Karpas-422 (cell line): ENCODE measurements around the gene MSI1. TPM values are rescaled to one million over a fixed set of nuclear protein-coding genes. Genes with fewer than 3 reads are reported as not detected.

ENCODE experiments used
- DNase-seq: peaks from one replicate; pipeline ENCODE4 v3.0.0-alpha.2; 2015
- H2AFZ ChIP-seq: fragments of 200-600 bp; sonication (generic); 2 replicates; pipeline ENCODE4 v1.6.1; 2014; ENCODE audit warnings: antibody characterized with exemption, low read length, mixed read lengths
- H3K27ac ChIP-seq: fragments of 200-600 bp; sonication (generic); 2 replicates; pipeline ENCODE4 v1.5.1; 2014; ENCODE audit warnings: mild to moderate bottlenecking, low read length, moderate library complexity
- H3K27me3 ChIP-seq: fragments of 200-600 bp; sonication (generic); 2 replicates; pipeline ENCODE4 v1.6.1; 2014; ENCODE audit warnings: low read length, mixed read lengths
- H3K36me3 ChIP-seq: fragments of 200-600 bp; sonication (generic); 2 replicates; pipeline ENCODE4 v1.6.1; 2014; ENCODE audit warnings: low read length, mixed read lengths; ENCODE audit not compliant: insufficient read depth
- H3K4me1 ChIP-seq: fragments of 200-600 bp; sonication (generic); 2 replicates; pipeline ENCODE4 v1.6.1; 2014; ENCODE audit warnings: mild to moderate bottlenecking, low read length, mixed read lengths
- H3K4me2 ChIP-seq: fragments of 200-600 bp; sonication (generic); 2 replicates; pipeline ENCODE4 v1.6.1; 2014; ENCODE audit warnings: low read length, low read depth, mild to moderate bottlenecking; ENCODE audit not compliant: poor library complexity, severe bottlenecking
- H3K4me3 ChIP-seq: fragments of 200-600 bp; sonication (generic); 2 replicates; pipeline ENCODE4 v1.5.1; 2014; ENCODE audit warnings: mild to moderate bottlenecking, antibody characterized with exemption, low read length, mixed read lengths
- H3K79me2 ChIP-seq: fragments of 200-600 bp; sonication (generic); 2 replicates; pipeline ENCODE4 v1.6.1; 2014; ENCODE audit warnings: mild to moderate bottlenecking, low read length, mixed read lengths
- H3K9ac ChIP-seq: fragments of 200-600 bp; sonication (generic); 2 replicates; pipeline ENCODE4 v1.6.0; 2014; ENCODE audit warnings: low read length
- H3K9me2 ChIP-seq: fragments of 200-600 bp; sonication (generic), shearing (Covaris generic); replicated peaks from 2 replicates; pipeline ENCODE4 v1.6.0; 2014; ENCODE audit warnings: mild to moderate bottlenecking, low read length, moderate library complexity; ENCODE audit not compliant: insufficient read depth
- H3K9me3 ChIP-seq: fragments of 300-700, 200-600 bp; sonication (generic); 2 replicates; pipeline ENCODE4 v1.6.1; 2014; ENCODE audit warnings: low read length, mixed read lengths
- H4K20me1 ChIP-seq: fragments of 200-600 bp; sonication (generic); 2 replicates; pipeline ENCODE4 v1.6.1; 2014; ENCODE audit warnings: mild to moderate bottlenecking, antibody characterized with exemption, low read length, low read depth; ENCODE audit not compliant: insufficient read depth
- total RNA-seq: library from RNA; depleted of rRNA; stranded (reverse); fragments of >200 nt; shearing (Covaris generic); gene quantifications from 2 replicates; pipeline ENCODE4 v1.2.3, GENCODE V29; 2014; ENCODE audit warnings: low replicate concordance

The MSI1 gene
- total RNA-seq, 1 experiment from 2014 or later: not detected

DNA sequence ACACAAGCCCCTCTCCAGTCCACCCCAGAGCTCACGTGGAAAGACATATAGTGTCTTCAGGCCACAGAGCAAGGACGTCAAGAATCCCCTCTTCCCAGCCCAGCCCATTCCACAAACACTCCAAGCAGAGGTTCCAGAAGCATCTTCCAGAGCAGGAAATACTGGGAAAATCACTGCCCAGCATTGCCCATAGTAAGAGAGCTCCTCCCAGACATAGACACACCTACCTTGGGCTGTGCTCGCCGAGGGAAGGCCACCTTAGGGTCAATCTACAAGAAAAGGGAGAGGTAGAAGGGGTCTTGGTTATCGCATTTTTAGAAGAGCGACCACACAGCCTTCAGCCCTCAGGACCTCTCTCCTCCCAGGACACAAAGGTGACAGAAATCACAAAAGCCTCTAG lies 4.5 kb downstream of the MSI1 start:
- H3K27me3 ChIP-seq: no peaks in the 10 kb centered on the region
- no peak overlapping the region for H3K4me3 ChIP-seq
- H3K9me3 ChIP-seq: no peaks in the 10 kb centered on the region
- H3K27ac ChIP-seq: no peak overlapping the region
- H4K20me1 ChIP-seq: no peaks in the 10 kb centered on the region
- DNase-seq: no peak
- H2AFZ ChIP-seq: no peak overlapping the region
- no peak overlapping the region for H3K9ac ChIP-seq
- no peaks in the 10 kb centered on the region for H3K9me2 ChIP-seq
- H3K79me2 ChIP-seq: no peaks in the 10 kb centered on the region
- H3K36me3 ChIP-seq: no peaks in the 10 kb centered on the region
- no peak overlapping the region for H3K4me2 ChIP-seq
- no peaks in the 10 kb centered on the region for H3K4me1 ChIP-seq

DNA sequence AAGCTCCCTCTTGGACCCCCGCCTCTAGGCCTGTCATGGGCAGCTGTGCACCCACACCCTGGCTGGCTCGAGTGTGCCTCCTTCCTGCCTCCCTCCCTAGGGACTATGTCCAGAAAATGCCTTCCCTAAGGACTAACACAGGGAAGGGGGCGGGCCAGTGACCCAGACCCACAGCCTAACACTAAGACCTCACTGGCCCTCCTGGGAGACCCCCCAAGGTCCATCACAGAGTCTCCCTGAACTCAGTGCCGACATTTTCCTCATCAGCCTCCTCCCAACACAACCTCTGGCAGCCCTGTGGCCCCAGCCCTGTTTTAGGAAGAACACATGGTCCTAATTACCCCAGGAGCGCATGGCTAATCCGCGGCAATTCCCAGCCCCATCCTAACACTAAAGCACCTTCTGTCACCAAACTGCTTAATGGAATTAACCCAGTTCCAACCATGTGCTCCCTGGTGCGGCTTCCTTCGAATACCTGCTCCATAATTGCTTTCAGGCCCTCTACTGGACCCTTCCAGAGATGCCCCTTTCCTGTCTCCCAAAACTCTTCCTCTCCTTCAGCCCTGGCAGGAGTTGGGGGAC lies 5.6 kb downstream of the MSI1 start:
- H3K4me3 ChIP-seq: no peak overlapping the region
- H3K27me3 ChIP-seq: no peaks in the 10 kb centered on the region
- H3K9me2 ChIP-seq: no peaks in the 10 kb centered on the region
- no peak overlapping the region for H3K9ac ChIP-seq
- no peak overlapping the region for H3K4me2 ChIP-seq
- H3K9me3 ChIP-seq: no peaks in the 10 kb centered on the region
- no peaks in the 10 kb centered on the region for H4K20me1 ChIP-seq
- no peaks in the 10 kb centered on the region for H3K36me3 ChIP-seq
- H3K27ac ChIP-seq: no peak overlapping the region
- no peaks in the 10 kb centered on the region for H3K79me2 ChIP-seq
- no peak for DNase-seq
- H3K4me1 ChIP-seq: no peaks in the 10 kb centered on the region
- no peak overlapping the region for H2AFZ ChIP-seq

DNA sequence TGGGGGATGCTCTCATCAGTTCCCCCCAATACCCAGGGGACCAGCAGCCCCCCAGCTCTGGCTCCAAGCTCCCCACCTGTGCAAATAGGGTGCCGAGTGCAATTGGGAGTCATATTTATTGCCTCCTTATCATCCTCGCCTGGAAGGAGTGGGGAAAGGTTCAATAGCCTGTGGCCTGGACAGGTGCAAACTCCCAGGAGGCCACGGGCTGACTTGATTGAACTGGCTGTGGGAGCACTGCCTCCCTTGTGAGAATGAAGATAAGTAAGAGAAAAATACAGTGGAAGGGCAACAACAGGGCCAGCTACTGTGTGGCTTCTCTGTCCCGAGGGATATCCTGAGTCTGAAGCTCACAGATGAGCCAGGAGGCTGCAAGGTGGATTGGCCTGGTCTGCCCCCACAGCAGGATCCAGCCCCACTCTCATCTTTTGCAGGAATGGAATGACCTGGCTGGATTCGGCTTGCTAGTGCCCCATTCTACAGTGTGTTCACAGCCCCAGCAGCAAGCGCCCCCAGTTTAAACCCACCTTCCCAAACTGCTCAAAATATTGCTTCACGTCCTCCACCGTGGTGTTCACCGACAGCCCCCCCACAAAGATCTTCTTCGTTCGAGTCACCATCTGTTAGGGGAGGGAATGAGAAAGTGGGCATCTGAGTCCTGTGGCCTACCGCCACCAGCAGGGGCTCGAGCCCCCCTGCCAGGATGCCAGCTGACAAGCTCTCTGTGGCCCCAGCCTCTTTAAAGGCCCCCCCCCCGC lies 6.3 kb downstream of the MSI1 start:
- Histone ChIP-seq H3K9me3 (no peaks in the 10 kb centered on the region), H3K4me2 (no peak overlapping the region), H2AFZ (no peak overlapping the region), H3K4me3 (no peak overlapping the region), H3K9ac (no peak overlapping the region), H3K27ac (no peak overlapping the region), H3K4me1 (no peaks in the 10 kb centered on the region), H3K79me2 (no peaks in the 10 kb centered on the region), H3K9me2 (no peaks in the 10 kb centered on the region), H3K27me3 (no peaks in the 10 kb centered on the region), H4K20me1 (no peaks in the 10 kb centered on the region), H3K36me3 (no peaks in the 10 kb centered on the region)
- no peak for DNase-seq

DNA sequence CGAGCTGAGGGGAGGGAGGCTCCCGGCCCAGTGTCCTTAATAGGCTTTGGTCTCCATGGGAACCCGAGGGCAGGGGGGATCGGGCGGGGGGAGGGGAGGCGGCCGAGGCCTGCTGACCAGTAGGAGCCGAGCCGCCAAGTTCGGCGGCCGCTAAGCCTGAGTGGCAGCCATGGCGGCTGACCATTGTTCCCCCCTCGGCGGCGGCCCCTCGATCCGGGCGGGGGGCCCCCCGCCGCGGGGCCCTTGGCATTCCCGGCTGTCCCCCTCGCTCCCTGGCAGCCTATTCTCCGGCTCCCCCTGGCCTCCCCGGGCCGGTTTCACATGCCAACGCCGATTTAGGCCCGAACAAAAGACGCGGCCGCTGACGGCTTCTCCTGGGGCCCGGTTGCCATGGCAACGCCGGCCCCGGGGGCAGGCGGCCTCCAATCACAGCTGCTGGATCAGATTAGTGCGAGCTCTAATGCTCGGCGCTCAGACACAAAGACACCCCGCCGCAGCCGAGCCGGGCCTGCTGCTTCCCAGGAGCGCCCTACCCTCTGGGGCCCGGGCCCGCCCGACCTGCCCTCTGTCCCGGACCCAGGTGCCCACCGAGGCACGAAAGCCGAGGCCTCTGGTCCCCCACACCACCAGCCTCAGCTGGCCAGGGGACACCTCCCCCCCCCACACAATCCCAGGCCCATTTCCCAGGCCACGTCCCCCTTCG lies 7.3 kb downstream of the MSI1 start:
- H4K20me1 ChIP-seq: no peaks in the 10 kb centered on the region
- DNase-seq: no peak
- no peak overlapping the region for H3K4me2 ChIP-seq
- H3K79me2 ChIP-seq: no peaks in the 10 kb centered on the region
- no peaks in the 10 kb centered on the region for H3K9me2 ChIP-seq
- H3K9me3 ChIP-seq: no peaks in the 10 kb centered on the region
- no peaks in the 10 kb centered on the region for H3K4me1 ChIP-seq
- no peak overlapping the region for H3K9ac ChIP-seq
- H3K36me3 ChIP-seq: no peaks in the 10 kb centered on the region
- H3K27me3 ChIP-seq: no peaks in the 10 kb centered on the region
- H3K4me3 ChIP-seq: no peak overlapping the region
- no peak overlapping the region for H3K27ac ChIP-seq
- no peak overlapping the region for H2AFZ ChIP-seq

DNA sequence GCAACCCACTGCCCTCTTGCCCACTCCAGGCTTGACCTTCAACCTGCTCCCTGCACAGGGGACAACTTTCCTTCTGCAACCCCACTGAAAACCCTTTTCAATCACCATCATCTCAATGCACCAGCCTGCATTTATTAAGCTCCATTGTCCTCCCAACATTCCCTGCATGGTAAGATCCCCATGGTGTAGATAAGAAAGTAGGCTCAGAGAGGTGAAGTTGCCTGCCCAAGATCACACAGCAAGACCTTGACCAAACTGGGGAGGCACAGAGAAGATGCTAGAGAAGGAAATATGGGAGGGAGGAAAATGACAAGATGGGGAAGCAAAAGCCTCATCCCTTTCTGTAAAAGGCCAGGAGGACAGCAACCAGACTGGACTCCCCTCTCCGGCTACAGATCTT lies 9.8 kb downstream of the MSI1 start:
- no peak overlapping the region for H3K4me3 ChIP-seq
- H3K9me3 ChIP-seq: no peaks in the 10 kb centered on the region
- H3K27me3 ChIP-seq: no peaks in the 10 kb centered on the region

DNA sequence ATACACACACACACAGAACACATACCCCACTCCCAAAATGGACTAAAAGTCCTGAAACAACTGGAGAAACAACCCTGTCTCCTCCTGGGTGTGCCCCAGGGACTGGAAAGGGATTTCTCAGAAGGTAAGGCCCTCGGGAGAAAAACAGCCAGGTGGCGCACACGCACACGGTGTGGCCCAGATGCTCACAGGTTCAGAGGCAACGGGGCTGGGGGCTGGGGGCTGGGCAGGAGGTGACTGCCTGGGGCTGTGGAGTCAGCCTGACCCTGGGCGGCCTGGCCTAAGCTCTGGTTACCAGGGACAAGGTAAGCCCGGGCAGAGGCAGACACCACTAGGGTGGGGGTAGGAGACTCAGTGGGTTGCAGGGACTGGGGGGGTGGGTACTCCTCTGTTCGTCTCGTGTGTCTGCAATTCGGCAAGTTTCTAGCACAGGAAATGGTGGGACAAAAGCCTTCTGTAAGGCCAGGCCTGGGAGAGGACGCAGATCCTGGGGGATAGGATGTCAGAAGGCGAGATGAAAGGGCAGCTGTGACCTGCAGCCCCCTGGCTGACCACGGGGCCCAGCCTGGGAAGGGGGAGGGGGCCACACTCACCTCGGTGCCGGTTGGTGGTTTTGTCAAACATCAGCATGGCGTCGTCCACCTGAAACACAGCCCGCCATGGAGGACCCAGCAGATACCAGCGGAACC lies 10.4 kb downstream of the MSI1 start:
- no peaks in the 10 kb centered on the region for H3K79me2 ChIP-seq
- H2AFZ ChIP-seq: no peak overlapping the region
- no peaks in the 10 kb centered on the region for H3K4me1 ChIP-seq
- H3K9ac ChIP-seq: no peak overlapping the region
- no peaks in the 10 kb centered on the region for H3K27me3 ChIP-seq
- no peak for DNase-seq
- H3K4me2 ChIP-seq: no peak overlapping the region
- no peak overlapping the region for H3K4me3 ChIP-seq
- H3K9me3 ChIP-seq: no peaks in the 10 kb centered on the region
- no peaks in the 10 kb centered on the region for H4K20me1 ChIP-seq
- H3K36me3 ChIP-seq: no peaks in the 10 kb centered on the region
- H3K27ac ChIP-seq: no peak overlapping the region
- H3K9me2 ChIP-seq: no peaks in the 10 kb centered on the region

More for the DNA sequence above, 9.8 kb downstream of the MSI1 start:
- Histone ChIP-seq H4K20me1 (no peaks in the 10 kb centered on the region), H3K79me2 (no peaks in the 10 kb centered on the region), H3K27ac (no peak overlapping the region), H3K36me3 (no peaks in the 10 kb centered on the region), H2AFZ (no peak overlapping the region), H3K9ac (no peak overlapping the region), H3K9me2 (no peaks in the 10 kb centered on the region), H3K4me2 (no peak overlapping the region), H3K4me1 (no peaks in the 10 kb centered on the region)
- DNase-seq: no peak

DNA sequence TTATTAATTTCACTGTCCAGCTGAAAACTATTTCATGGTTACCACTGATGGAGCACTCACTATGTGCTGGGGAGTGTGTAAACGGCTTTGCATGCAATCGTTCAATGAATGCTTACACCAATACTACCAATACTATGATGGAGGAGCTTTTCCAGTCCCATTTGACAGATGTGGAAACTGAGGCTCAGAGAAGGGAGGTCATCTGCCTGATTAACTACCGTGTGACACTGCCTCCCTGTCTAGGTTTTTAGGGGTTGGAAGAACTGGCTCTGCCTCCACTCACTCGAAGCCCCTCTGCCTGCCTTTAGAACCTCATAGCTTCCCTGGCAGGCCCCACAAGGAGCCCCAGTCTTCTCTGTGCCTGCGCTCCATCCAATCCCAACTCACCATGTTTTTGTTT lies 11.9 kb downstream of the MSI1 start:
- no peaks in the 10 kb centered on the region for H3K9me3 ChIP-seq
- H3K4me1 ChIP-seq: no peaks in the 10 kb centered on the region
- H4K20me1 ChIP-seq: no peaks in the 10 kb centered on the region
- H3K27ac ChIP-seq: no peak overlapping the region
- no peaks in the 10 kb centered on the region for H3K36me3 ChIP-seq
- no peak overlapping the region for H2AFZ ChIP-seq
- no peak overlapping the region for H3K9ac ChIP-seq
- H3K4me2 ChIP-seq: no peak overlapping the region
- no peak for DNase-seq
- no peaks in the 10 kb centered on the region for H3K27me3 ChIP-seq
- H3K9me2 ChIP-seq: no peaks in the 10 kb centered on the region
- H3K4me3 ChIP-seq: no peak overlapping the region
- H3K79me2 ChIP-seq: no peaks in the 10 kb centered on the region

DNA sequence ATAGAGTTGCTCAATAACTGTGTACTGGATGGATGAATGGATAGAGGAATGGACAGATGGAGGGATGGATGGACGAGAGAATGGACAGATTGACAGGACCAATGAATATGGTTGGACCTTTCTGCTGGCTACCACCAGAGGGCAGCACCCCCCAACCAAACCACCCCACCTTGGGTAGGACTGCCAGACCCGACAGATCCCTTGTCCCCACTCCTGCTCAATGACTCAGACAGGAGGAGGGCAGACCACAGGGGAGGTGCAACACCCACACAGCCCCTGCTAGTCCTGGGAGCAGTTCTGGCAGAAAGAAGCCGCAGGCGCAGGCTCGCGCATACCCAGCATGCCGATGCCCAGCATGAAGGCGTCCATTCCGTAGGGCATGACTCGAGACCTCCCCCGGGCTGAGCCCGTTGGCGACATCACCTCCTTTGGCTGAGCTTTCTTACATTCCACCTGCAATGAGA lies 12.4 kb downstream of the MSI1 start:
- Histone ChIP-seq H3K4me2 (no peak overlapping the region), H3K36me3 (no peaks in the 10 kb centered on the region), H3K4me3 (no peak overlapping the region), H2AFZ (no peak overlapping the region), H3K9me2 (no peaks in the 10 kb centered on the region), H3K9me3 (no peaks in the 10 kb centered on the region), H3K4me1 (no peaks in the 10 kb centered on the region), H3K79me2 (no peaks in the 10 kb centered on the region), H3K9ac (no peak overlapping the region), H3K27ac (no peak overlapping the region), H3K27me3 (no peaks in the 10 kb centered on the region), H4K20me1 (no peaks in the 10 kb centered on the region)
- peak; percentile 83 for DNase-seq
